Mesendoderm (in vitro differentiated cells): ENCODE results near the gene ARHGAP10.

Experiments used
- DNase-seq: peaks from one replicate; pipeline ENCODE4 v3.0.0; 2013
- H2AK5ac ChIP-seq: 2 replicates; pipeline ENCODE4 v1.6.1; 2013; ENCODE audit warnings: low read length, inconsistent platforms
- H2BK120ac ChIP-seq: 2 replicates; pipeline ENCODE4 v1.6.1; 2013; ENCODE audit warnings: low read depth, mild to moderate bottlenecking, low read length, moderate library complexity, mixed read lengths
- H2BK15ac ChIP-seq: replicated peaks from 2 replicates; pipeline ENCODE4 v1.6.1; 2013; ENCODE audit warnings: low read depth, mild to moderate bottlenecking, moderate library complexity
- H2BK5ac ChIP-seq: 2 replicates; pipeline ENCODE4 v1.6.1; 2013; ENCODE audit warnings: low read length, inconsistent platforms
- H3K18ac ChIP-seq: 2 replicates; pipeline ENCODE4 v1.6.1; 2013; ENCODE audit warnings: mild to moderate bottlenecking, low read length, mixed read lengths
- H3K23ac ChIP-seq: one replicate; pipeline ENCODE4 v1.6.1; 2013; ENCODE audit warnings: low read length
- H3K27ac ChIP-seq: 2 replicates; pipeline ENCODE4 v1.5.1; 2013; ENCODE audit warnings: low read depth, mild to moderate bottlenecking, inconsistent platforms, low read length, moderate library complexity
- H3K27me3 ChIP-seq: 2 replicates; pipeline ENCODE4 v1.6.1; 2013; ENCODE audit warnings: low read length, control low read depth, mild to moderate bottlenecking, inconsistent platforms; ENCODE audit not compliant: insufficient read depth, poor library complexity
- H3K36me3 ChIP-seq: 2 replicates; pipeline ENCODE4 v1.6.1; 2013; ENCODE audit warnings: low read length, inconsistent platforms; ENCODE audit not compliant: control insufficient read depth, insufficient read depth
- H3K4ac ChIP-seq: one replicate; pipeline ENCODE4 v1.6.1; 2013; ENCODE audit warnings: low read depth, mild to moderate bottlenecking, low read length, moderate library complexity
- H3K4me1 ChIP-seq: 2 replicates; pipeline ENCODE4 v1.6.1; 2013; ENCODE audit warnings: low read depth, low read length, inconsistent platforms; ENCODE audit not compliant: control insufficient read depth
- H3K4me2 ChIP-seq: 2 replicates; pipeline ENCODE4 v1.6.1; 2013; ENCODE audit warnings: low read length
- H3K4me3 ChIP-seq: 2 replicates; pipeline ENCODE4 v1.5.1; 2013; ENCODE audit warnings: mild to moderate bottlenecking, low read length
- H3K56ac ChIP-seq: one replicate; pipeline ENCODE4 v1.6.1; 2013; ENCODE audit warnings: low read length
- H3K79me1 ChIP-seq: 2 replicates; pipeline ENCODE4 v1.6.1; 2013; ENCODE audit warnings: low read length, inconsistent platforms
- H3K79me2 ChIP-seq: 2 replicates; pipeline ENCODE4 v1.6.1; 2013; ENCODE audit warnings: mild to moderate bottlenecking, low read length; ENCODE audit not compliant: control insufficient read depth, insufficient read depth
- H3K9ac ChIP-seq: 2 replicates; pipeline ENCODE4 v1.6.1; 2013; ENCODE audit warnings: low read length, inconsistent platforms
- H4K5ac ChIP-seq: one replicate; pipeline ENCODE4 v1.6.1; 2013; ENCODE audit warnings: low read length
- H4K8ac ChIP-seq: one replicate; pipeline ENCODE4 v1.6.1; 2013; ENCODE audit warnings: low read depth, mild to moderate bottlenecking, control low read depth, low read length, moderate library complexity
- WGBS: extraction: QIAGEN DNeasy Blood & Tissue Kit; methylation state at CpG from one replicate; pipeline ENCODE4 v1.1.7; 2013; ENCODE audit warnings: low lambda C conversion rate, missing lambda C conversion rate; ENCODE audit not compliant: insufficient coverage; ENCODE audit errors: extremely low coverage; 5-methylcytosine and 5-hydroxymethylcytosine counted together

ARHGAP10 gene

DNA sequence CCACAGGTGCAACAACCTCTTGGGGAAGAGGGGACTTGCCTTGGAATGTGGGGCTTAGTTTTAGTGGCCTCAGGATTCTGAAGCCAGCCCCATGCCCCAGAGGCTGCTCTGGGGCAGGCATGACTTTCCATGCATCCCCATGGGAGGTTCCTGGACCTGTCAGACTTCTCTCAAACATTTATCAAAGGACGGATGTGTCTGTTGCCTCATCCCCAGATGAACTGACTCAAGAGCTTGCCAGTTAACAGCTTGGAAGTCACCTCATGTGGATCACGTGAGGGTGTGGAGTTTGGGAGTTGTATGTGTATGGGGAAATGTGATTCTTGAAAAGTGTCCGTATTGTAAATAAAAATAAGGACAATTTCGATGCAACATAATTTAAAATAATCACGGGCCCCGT is 341.5 kb downstream of the ARHGAP10 start:
- no peaks in the 10 kb centered on the region for H3K27me3 ChIP-seq
- H3K4me1 ChIP-seq = no peaks in the 10 kb centered on the region
- H3K4me3 ChIP-seq = no peak overlapping the region
- no peak overlapping the region for H2BK5ac ChIP-seq
- H3K36me3 ChIP-seq = no peaks in the 10 kb centered on the region
- H3K9ac ChIP-seq = no peak overlapping the region
- no peak overlapping the region for H2BK120ac ChIP-seq
- no peak overlapping the region for H3K4me2 ChIP-seq
- H4K5ac ChIP-seq = no peak overlapping the region
- H3K18ac ChIP-seq = no peak overlapping the region
- H3K27ac ChIP-seq = no peak overlapping the region
- no peak overlapping the region for H3K4ac ChIP-seq
- H2BK15ac ChIP-seq = no peak overlapping the region
- no peak overlapping the region for H4K8ac ChIP-seq
- H3K79me1 ChIP-seq = no peaks in the 10 kb centered on the region
- WGBS = 100% methylated on average over 3 of the region's 6 CpGs
- H3K23ac ChIP-seq = no peak overlapping the region
- no peak overlapping the region for H3K56ac ChIP-seq
- no peak for DNase-seq
- H3K79me2 ChIP-seq = no peaks in the 10 kb centered on the region
- no peak overlapping the region for H2AK5ac ChIP-seq

DNA sequence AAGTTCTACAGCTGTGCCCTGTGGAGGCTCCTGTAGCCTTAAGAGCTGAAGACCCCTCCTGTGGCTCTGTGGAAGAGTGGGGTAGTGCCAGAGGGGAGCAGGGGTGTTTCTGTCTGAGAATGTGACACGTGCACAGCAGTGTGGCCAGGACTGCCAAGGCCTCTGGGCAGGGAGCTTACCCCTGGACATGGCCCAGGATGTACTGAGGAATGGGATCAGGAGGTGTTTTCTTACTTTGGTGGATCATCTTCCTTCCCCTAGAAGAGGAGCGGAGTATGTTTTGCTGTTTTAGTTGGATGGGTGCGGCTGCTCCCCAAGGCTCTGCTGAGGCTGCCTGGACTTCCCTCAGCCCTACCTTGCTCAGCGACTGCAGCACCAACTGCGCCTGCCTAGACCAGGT is 342.6 kb downstream of the ARHGAP10 start:
- Histone ChIP-seq H2BK120ac (no peak overlapping the region), H3K27me3 (no peaks in the 10 kb centered on the region), H3K18ac (no peak overlapping the region), H3K4me3 (no peak overlapping the region), H3K23ac (no peak overlapping the region), H2BK5ac (no peak overlapping the region), H3K79me1 (no peaks in the 10 kb centered on the region), H3K4me1 (no peaks in the 10 kb centered on the region), H3K9ac (no peak overlapping the region), H3K4me2 (no peak overlapping the region), H3K4ac (no peak overlapping the region), H3K79me2 (no peaks in the 10 kb centered on the region), H3K56ac (no peak overlapping the region), H3K27ac (no peak overlapping the region), H3K36me3 (no peaks in the 10 kb centered on the region), H4K8ac (no peak overlapping the region), H2BK15ac (no peak overlapping the region), H2AK5ac (no peak overlapping the region), H4K5ac (no peak overlapping the region)
- WGBS = no CpG with 5 or more reads among the region's 5 CpGs
- no peak for DNase-seq

DNA sequence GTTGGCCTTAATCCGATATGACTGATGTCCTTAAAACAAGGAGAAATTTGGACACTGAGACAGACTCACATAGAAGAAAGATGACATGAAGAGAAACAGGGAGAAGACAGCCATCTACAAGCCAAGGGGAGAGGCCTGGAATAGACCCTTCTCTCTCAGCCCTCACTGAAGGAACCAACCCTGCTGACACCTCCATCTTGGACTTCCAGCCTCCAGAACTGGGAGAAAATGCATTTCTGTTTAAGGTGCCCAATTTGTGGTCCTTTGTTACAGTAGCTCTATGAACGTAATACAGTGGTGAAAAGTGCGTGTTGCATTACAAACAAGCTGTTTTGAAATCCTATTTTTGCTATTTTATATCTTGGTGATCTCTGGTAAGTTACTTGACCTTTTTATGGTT is 343.6 kb downstream of the ARHGAP10 start:
- Histone ChIP-seq H3K56ac (no peak overlapping the region), H3K79me1 (no peaks in the 10 kb centered on the region), H3K4me1 (no peaks in the 10 kb centered on the region), H4K8ac (no peak overlapping the region), H2BK120ac (no peak overlapping the region), H2BK15ac (no peak overlapping the region), H3K36me3 (no peaks in the 10 kb centered on the region), H3K23ac (no peak overlapping the region), H3K27me3 (no peaks in the 10 kb centered on the region), H4K5ac (no peak overlapping the region), H3K4ac (no peak overlapping the region), H3K9ac (no peak overlapping the region), H2BK5ac (no peak overlapping the region), H3K4me2 (no peak overlapping the region), H2AK5ac (no peak overlapping the region), H3K4me3 (no peak overlapping the region), H3K79me2 (no peaks in the 10 kb centered on the region), H3K18ac (no peak overlapping the region), H3K27ac (no peak overlapping the region)
- no CpG with 5 or more reads among the region's 3 CpGs for WGBS
- DNase-seq = no peak

DNA sequence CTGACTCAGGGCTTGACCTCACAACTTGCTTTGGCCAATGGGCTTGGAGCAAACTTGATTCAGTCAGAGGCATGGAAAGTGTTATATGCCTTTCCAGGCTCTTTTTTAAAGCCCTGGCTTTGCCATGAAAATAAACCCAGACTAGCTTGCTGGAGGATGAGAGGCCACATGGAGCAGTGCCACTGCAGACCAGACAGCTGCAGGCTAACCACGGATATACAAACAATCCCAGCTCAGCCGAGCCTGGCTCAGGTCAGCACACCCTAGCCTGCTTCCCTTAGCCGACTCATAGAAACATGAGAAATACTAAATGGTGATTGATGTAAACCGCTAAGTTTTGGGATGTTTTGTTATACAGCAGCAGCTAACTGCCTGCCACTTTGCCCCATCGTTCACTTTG is 345.1 kb downstream of the ARHGAP10 start:
- WGBS = no CpG with 5 or more reads among the region's 5 CpGs
- Histone ChIP-seq H3K27ac (no peak overlapping the region), H3K4me3 (no peak overlapping the region), H2BK15ac (no peak overlapping the region), H3K4me2 (no peak overlapping the region), H4K5ac (no peak overlapping the region), H3K18ac (no peak overlapping the region), H3K4me1 (no peaks in the 10 kb centered on the region), H2BK120ac (no peak overlapping the region), H3K9ac (no peak overlapping the region), H3K36me3 (no peaks in the 10 kb centered on the region), H4K8ac (no peak overlapping the region), H3K56ac (no peak overlapping the region), H2AK5ac (no peak overlapping the region), H3K79me1 (no peaks in the 10 kb centered on the region), H3K79me2 (no peaks in the 10 kb centered on the region), H2BK5ac (no peak overlapping the region), H3K23ac (no peak overlapping the region), H3K4ac (no peak overlapping the region), H3K27me3 (no peaks in the 10 kb centered on the region)
- no peak for DNase-seq

DNA sequence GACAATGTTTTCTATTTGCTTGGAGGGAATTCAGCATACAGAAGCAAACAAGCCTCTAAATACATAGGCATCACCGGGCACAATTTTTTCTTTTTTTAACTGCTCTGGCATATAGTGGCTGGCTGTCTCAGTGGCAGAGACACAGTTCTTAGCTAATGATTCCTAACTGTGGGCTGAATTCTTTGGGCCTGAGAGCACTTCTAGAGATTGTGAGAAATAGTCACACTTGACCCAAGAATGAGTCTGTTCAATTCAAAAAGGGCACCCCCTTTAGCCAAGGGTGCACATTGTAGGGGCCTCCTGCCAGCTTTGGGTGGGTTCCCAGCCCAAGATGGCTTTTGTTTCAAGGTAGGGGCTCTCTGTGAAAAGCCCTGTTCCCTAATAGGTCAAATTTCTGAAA is 345.7 kb downstream of the ARHGAP10 start:
- Histone ChIP-seq H3K27me3 (no peaks in the 10 kb centered on the region), H3K79me1 (no peaks in the 10 kb centered on the region), H4K5ac (no peak overlapping the region), H2BK5ac (no peak overlapping the region), H3K27ac (no peak overlapping the region), H2AK5ac (no peak overlapping the region), H3K4ac (no peak overlapping the region), H2BK120ac (no peak overlapping the region), H3K4me2 (no peak overlapping the region), H3K56ac (no peak overlapping the region), H4K8ac (no peak overlapping the region), H3K23ac (no peak overlapping the region), H3K79me2 (no peaks in the 10 kb centered on the region), H3K9ac (no peak overlapping the region), H2BK15ac (no peak overlapping the region), H3K4me1 (no peaks in the 10 kb centered on the region), H3K4me3 (no peak overlapping the region), H3K36me3 (no peaks in the 10 kb centered on the region), H3K18ac (no peak overlapping the region)
- DNase-seq = no peak
- WGBS = no CpG with 5 or more reads among the region's 1 CpG

DNA sequence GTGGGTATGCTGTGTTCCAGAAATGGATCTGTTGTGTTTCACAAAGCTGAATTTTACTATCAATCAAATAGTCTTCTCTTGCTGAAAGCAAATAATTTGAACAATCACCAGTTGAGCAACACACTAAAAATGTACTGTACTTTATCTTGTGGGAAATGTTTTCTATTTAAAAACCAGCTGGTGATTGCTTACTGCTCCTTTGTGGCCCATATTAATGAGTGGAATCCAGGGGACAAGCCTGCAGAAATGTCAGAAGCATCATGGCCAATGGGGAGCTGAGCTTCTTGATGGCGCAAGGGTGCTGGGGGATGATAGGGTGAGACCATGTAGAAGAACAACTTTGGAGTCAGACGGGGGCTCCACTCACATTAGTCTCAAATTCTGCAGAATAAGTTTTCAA is 346.2 kb downstream of the ARHGAP10 start:
- no peak overlapping the region for H4K8ac ChIP-seq
- H3K4me3 ChIP-seq = no peak overlapping the region
- no peak overlapping the region for H2BK120ac ChIP-seq
- H2BK5ac ChIP-seq = no peak overlapping the region
- H2AK5ac ChIP-seq = no peak overlapping the region
- no peaks in the 10 kb centered on the region for H3K79me1 ChIP-seq
- no CpG with 5 or more reads among the region's 2 CpGs for WGBS
- no peak overlapping the region for H3K23ac ChIP-seq
- H3K79me2 ChIP-seq = no peaks in the 10 kb centered on the region
- no peak overlapping the region for H3K18ac ChIP-seq
- H3K56ac ChIP-seq = no peak overlapping the region
- no peak overlapping the region for H3K9ac ChIP-seq
- H3K4me2 ChIP-seq = no peak overlapping the region
- no peak overlapping the region for H3K27ac ChIP-seq
- no peaks in the 10 kb centered on the region for H3K36me3 ChIP-seq
- no peak overlapping the region for H4K5ac ChIP-seq
- no peak overlapping the region for H2BK15ac ChIP-seq
- H3K27me3 ChIP-seq = no peaks in the 10 kb centered on the region
- no peak for DNase-seq
- no peak overlapping the region for H3K4ac ChIP-seq
- no peaks in the 10 kb centered on the region for H3K4me1 ChIP-seq
